WTC11 (cell line): Measurements from ENCODE around the gene CHL1.

Experiments
- ATF1 ChIP-seq: sonication (generic); formaldehyde crosslinking; IDR thresholded peaks from 2 replicates; pipeline ENCODE4 v1.8.1; 2023; ENCODE audit warnings: mild to moderate bottlenecking, moderate library complexity, missing genetic modification reagents
- CTCF ChIP-seq: fragments of 200-600 bp; IDR thresholded peaks from 2 replicates; pipeline ENCODE4 v1.8.0; 2022; ENCODE audit warnings: antibody characterized with exemption
- E2F4 ChIP-seq: sonication (generic); formaldehyde crosslinking; IDR thresholded peaks from 2 replicates; pipeline ENCODE4 v1.8.1; 2022; ENCODE audit warnings: low read depth, mild to moderate bottlenecking, moderate library complexity, missing genetic modification reagents, borderline replicate concordance
- ELF4 ChIP-seq: sonication (generic); formaldehyde crosslinking; IDR thresholded peaks from 2 replicates; pipeline ENCODE4 v1.8.1; 2022; ENCODE audit warnings: low read depth, mild to moderate bottlenecking, moderate library complexity, missing genetic modification reagents
- JUN ChIP-seq: sonication (generic); formaldehyde crosslinking; IDR thresholded peaks from 2 replicates; pipeline ENCODE4 v1.8.0; 2023; ENCODE audit warnings: mild to moderate bottlenecking, missing genetic modification reagents
- SP1 ChIP-seq: sonication (generic); formaldehyde crosslinking; conservative IDR thresholded peaks from 2 replicates; pipeline ENCODE4 v1.8.1; 2022; ENCODE audit warnings: missing genetic modification reagents
- USF2 ChIP-seq: sonication (generic); formaldehyde crosslinking; IDR thresholded peaks from 2 replicates; pipeline ENCODE4 v1.8.1; 2023; ENCODE audit warnings: mild to moderate bottlenecking, missing genetic modification reagents, moderate library complexity
- ZNF416 ChIP-seq: fragments of 250-450 bp; sonication (Bioruptor Pico); IDR thresholded peaks from 2 replicates; pipeline ENCODE4 v1.9.0; 2021; ENCODE audit warnings: mild to moderate bottlenecking, inconsistent platforms
- TF ChIP-seq, protein P1 (sequence below): sonication (generic); formaldehyde crosslinking; IDR thresholded peaks from 2 replicates; pipeline ENCODE4 v1.8.1; 2022; ENCODE audit warnings: missing genetic modification reagents, borderline replicate concordance

DNA sequence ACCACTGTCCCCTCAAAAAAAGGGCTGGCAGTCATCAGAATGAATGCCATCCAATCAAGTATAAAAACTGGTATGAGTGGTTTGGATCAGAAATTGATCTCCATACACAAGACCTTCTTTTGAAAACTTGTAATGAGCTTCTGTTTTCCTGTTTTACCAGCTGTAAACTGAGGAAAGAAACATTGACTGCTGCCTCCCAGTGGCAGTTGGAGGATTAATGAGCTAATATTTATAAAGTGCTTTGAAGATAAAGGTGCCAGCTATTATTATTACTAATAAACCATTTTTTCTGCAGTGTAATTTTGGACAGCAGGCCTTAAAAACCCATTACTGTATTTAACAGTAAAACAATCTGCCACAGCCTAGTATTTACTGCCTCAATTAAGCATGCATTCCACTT, 11.4 kb downstream of the CHL1 start:
- no peak for TF ChIP-seq SP1
- no peak for TF ChIP-seq CTCF
- no peak for TF ChIP-seq E2F4 (CRISPR knock-in tag)
- no peak for TF ChIP-seq ATF1 (CRISPR knock-in tag)
- no peak for TF ChIP-seq ELF4 (CRISPR knock-in tag)
- TF ChIP-seq, protein P1, sequence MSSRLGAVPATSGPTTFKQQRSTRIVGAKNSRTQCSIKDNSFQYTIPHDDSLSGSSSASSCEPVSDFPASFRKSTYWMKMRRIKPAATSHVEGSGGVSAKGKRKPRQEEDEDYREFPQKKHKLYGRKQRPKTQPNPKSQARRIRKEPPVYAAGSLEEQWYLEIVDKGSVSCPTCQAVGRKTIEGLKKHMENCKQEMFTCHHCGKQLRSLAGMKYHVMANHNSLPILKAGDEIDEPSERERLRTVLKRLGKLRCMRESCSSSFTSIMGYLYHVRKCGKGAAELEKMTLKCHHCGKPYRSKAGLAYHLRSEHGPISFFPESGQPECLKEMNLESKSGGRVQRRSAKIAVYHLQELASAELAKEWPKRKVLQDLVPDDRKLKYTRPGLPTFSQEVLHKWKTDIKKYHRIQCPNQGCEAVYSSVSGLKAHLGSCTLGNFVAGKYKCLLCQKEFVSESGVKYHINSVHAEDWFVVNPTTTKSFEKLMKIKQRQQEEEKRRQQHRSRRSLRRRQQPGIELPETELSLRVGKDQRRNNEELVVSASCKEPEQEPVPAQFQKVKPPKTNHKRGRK = no peak
- no peak for TF ChIP-seq JUN (CRISPR knock-in tag)
- TF ChIP-seq ZNF416 (CRISPR knock-in tag) = no peak
- TF ChIP-seq USF2 = no peak
